Hepatocyte (in vitro differentiated cells): ENCODE results near the gene TOX2.

Experiments
- EZH2 ChIP-seq: fragments of 200-600 bp; sonication (generic); IDR thresholded peaks from 2 replicates; pipeline ENCODE4 v1.6.1; 2016; ENCODE audit warnings: antibody characterized with exemption, mild to moderate bottlenecking, borderline replicate concordance
- EZH2phosphoT487 ChIP-seq: fragments of 200-600 bp; sonication (generic); IDR thresholded peaks from one replicate; pipeline ENCODE4 v1.6.1; 2018; ENCODE audit warnings: antibody characterized with exemption, mild to moderate bottlenecking, low read depth, moderate library complexity; ENCODE audit not compliant: unreplicated experiment, severe bottlenecking
- TF ChIP-seq, protein P1 (sequence below): fragments of 200-600 bp; sonication (generic); IDR thresholded peaks from 2 replicates; pipeline ENCODE4 v1.5.1; 2016; ENCODE audit warnings: antibody characterized with exemption, mild to moderate bottlenecking; ENCODE audit not compliant: poor library complexity

DNA sequence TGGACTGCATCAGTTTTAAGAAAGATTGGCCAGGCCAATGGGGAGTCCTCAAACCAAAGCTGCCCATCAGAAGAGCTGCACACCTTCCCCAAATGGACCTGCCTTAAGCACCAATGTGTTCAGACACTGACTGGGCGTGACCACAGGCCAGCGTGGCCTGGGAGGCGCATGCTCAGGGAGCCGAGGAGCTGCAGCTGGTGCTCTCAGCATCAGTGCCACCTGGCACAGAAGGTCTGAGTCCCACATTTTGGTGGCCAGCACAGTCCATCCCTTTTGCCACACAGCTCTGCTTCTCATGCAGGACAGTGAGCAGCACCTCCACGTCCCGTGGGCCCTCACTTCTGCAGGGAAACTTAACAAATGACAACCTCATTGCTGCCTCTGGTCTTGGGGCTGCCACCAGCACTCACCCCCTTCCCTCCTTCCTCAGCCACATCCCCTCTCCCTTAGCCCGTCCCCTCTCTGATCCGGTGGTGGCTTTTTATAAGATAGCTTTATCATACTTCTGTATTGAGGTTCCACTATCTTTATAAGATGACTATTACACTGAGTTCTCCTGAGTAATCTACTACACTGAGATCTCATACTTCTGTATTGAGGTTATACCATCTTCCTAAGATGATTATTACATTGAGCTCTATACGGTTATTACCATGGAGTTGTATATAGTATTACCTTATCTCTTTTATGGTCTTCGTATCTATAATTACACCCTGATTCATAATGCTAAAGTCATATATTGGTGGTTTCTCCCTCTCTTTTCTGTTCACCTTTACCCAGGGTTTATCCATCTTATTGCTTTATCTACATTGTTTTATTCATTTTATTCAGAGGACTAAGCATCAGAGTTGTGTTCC, 109.1 kb downstream of the TOX2 start:
- TF ChIP-seq EZH2 (no peak), EZH2phosphoT487 (no peak)
- TF ChIP-seq, protein P1, sequence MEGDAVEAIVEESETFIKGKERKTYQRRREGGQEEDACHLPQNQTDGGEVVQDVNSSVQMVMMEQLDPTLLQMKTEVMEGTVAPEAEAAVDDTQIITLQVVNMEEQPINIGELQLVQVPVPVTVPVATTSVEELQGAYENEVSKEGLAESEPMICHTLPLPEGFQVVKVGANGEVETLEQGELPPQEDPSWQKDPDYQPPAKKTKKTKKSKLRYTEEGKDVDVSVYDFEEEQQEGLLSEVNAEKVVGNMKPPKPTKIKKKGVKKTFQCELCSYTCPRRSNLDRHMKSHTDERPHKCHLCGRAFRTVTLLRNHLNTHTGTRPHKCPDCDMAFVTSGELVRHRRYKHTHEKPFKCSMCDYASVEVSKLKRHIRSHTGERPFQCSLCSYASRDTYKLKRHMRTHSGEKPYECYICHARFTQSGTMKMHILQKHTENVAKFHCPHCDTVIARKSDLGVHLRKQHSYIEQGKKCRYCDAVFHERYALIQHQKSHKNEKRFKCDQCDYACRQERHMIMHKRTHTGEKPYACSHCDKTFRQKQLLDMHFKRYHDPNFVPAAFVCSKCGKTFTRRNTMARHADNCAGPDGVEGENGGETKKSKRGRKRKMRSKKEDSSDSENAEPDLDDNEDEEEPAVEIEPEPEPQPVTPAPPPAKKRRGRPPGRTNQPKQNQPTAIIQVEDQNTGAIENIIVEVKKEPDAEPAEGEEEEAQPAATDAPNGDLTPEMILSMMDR: no peak
